SK-N-SH (cell line): ENCODE results near the gene CFAP251.

Experiments used
- EZH2phosphoT487 ChIP-seq: fragments of 200-600 bp; sonication (generic); IDR thresholded peaks from 2 replicates; pipeline ENCODE4 v1.6.1; 2017; ENCODE audit warnings: low read depth, mixed run types, mild to moderate bottlenecking, antibody characterized with exemption, moderate library complexity, borderline replicate concordance
- JUND ChIP-seq: IDR thresholded peaks from 2 replicates; pipeline ENCODE4 v1.4.0; 2012
- REST ChIP-seq: IDR thresholded peaks from 2 replicates; pipeline ENCODE4 v1.6.1; 2012; ENCODE audit warnings: mild to moderate bottlenecking, low read depth, low read length, moderate library complexity
- RFX5 ChIP-seq: IDR thresholded peaks from 2 replicates; pipeline ENCODE4 v1.6.1; 2012; ENCODE audit warnings: mild to moderate bottlenecking, improper control_type of control experiment, low read length
- TCF12 ChIP-seq: IDR thresholded peaks from 2 replicates; pipeline ENCODE4 v1.4.0; 2012
- TF ChIP-seq, protein P1 (sequence below): fragments of 150-350 bp; IDR thresholded peaks from 2 replicates; pipeline ENCODE4 v1.6.1; 2017; ENCODE audit warnings: antibody characterized with exemption, low read length, low read depth, borderline replicate concordance
- TF ChIP-seq, protein P2 (sequence below): fragments of 200-600 bp; sonication (generic); IDR thresholded peaks from 2 replicates; pipeline ENCODE4 v1.6.1; 2017; ENCODE audit warnings: antibody characterized with exemption, mild to moderate bottlenecking, moderate library complexity

DNA sequence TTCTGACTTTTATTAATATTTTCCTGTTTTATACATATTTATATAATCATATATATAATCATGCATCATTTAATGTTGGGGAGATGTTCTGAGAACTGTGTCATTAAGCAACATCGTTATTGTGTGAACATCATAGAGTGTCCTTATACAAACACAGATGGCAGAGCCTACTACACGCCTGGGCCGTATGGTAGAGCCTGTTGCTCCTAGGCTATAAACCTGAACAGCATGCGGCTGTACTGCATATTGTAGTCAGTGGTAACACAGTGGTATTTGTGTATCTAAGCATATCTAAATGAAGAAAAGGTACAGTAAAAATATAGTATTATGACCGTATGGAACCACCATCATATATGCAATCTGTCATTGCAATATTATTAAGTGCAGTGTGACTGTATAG is 58.6 kb downstream of the CFAP251 start:
- TF ChIP-seq, protein P1, sequence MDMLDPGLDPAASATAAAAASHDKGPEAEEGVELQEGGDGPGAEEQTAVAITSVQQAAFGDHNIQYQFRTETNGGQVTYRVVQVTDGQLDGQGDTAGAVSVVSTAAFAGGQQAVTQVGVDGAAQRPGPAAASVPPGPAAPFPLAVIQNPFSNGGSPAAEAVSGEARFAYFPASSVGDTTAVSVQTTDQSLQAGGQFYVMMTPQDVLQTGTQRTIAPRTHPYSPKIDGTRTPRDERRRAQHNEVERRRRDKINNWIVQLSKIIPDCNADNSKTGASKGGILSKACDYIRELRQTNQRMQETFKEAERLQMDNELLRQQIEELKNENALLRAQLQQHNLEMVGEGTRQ = no peak
- TF ChIP-seq, protein P2, sequence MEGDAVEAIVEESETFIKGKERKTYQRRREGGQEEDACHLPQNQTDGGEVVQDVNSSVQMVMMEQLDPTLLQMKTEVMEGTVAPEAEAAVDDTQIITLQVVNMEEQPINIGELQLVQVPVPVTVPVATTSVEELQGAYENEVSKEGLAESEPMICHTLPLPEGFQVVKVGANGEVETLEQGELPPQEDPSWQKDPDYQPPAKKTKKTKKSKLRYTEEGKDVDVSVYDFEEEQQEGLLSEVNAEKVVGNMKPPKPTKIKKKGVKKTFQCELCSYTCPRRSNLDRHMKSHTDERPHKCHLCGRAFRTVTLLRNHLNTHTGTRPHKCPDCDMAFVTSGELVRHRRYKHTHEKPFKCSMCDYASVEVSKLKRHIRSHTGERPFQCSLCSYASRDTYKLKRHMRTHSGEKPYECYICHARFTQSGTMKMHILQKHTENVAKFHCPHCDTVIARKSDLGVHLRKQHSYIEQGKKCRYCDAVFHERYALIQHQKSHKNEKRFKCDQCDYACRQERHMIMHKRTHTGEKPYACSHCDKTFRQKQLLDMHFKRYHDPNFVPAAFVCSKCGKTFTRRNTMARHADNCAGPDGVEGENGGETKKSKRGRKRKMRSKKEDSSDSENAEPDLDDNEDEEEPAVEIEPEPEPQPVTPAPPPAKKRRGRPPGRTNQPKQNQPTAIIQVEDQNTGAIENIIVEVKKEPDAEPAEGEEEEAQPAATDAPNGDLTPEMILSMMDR = no peak
- TF ChIP-seq EZH2phosphoT487 = no peak
- no peak for TF ChIP-seq JUND
- TF ChIP-seq RFX5 = no peak
- no peak for TF ChIP-seq REST
- TF ChIP-seq TCF12 = no peak
